HUES64 (cell line): ENCODE results near the gene ITLN2.
"Not testable (repeated sequence)": the region's sequence is repeated elsewhere in the genome, so short reads cannot be mapped to it uniquely, and the experiment has no call there.

Source experiments
- H3K27ac ChIP-seq: 2 replicates; pipeline ENCODE4 v1.7.0; 2013; ENCODE audit warnings: low read depth, low read length, inconsistent platforms
- H3K27me3 ChIP-seq: 2 replicates; pipeline ENCODE4 v1.6.1; 2013; ENCODE audit warnings: mild to moderate bottlenecking, low read length; ENCODE audit not compliant: insufficient read depth
- H3K36me3 ChIP-seq: 2 replicates; pipeline ENCODE4 v1.6.1; 2013; ENCODE audit warnings: mild to moderate bottlenecking, low read length; ENCODE audit not compliant: insufficient read depth
- H3K4me1 ChIP-seq: 2 replicates; pipeline ENCODE4 v1.6.1; 2013; ENCODE audit warnings: mild to moderate bottlenecking, low read length, moderate library complexity; ENCODE audit not compliant: insufficient read depth
- H3K4me3 ChIP-seq: 2 replicates; pipeline ENCODE4 v1.5.1; 2013; ENCODE audit warnings: mild to moderate bottlenecking, low read length, moderate library complexity
- H3K9ac ChIP-seq: 2 replicates; pipeline ENCODE4 v1.6.1; 2013; ENCODE audit warnings: mild to moderate bottlenecking, low read depth, low read length
- H3K9me3 ChIP-seq: 2 replicates; pipeline ENCODE4 v1.6.1; 2013; ENCODE audit warnings: low read depth, low read length; ENCODE audit not compliant: insufficient read depth
- WGBS: fragments of 150-250, 120-280 bp; methylation state at CpG from one replicate; pipeline ENCODE4 v1.1.7; 2013; ENCODE audit warnings: missing lambda C conversion rate; 5-methylcytosine and 5-hydroxymethylcytosine counted together

The ITLN2 gene

DNA sequence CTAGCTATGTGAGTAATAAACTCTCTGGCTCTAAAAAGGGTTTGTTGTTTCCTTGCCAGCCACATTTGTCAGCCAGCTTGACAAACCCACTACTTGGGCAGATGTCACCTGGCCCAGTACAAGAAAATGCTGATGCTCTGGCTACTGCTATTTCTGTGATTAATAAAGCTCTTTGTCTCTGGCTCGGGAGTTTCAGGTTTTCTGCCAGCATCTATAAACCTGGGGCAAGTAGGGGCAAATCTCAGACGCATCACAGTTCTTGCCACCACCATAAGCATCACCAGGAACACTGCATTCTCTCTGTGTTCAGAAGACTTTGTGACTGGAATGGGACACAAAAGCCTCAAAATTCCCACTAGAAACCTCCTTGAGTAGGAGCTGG, 2.5 kb downstream of the ITLN2 start:
- Histone ChIP-seq H3K27me3 (no peaks in the 10 kb centered on the region), H3K9me3 (no peaks in the 10 kb centered on the region), H3K4me1 (peaks cover 19% of the 10 kb centered on the region), H3K4me3 (no peak overlapping the region), H3K9ac (no peak overlapping the region), H3K36me3 (no peaks in the 10 kb centered on the region), H3K27ac (no peak overlapping the region)
- WGBS = 91% methylated on average over 2 of the region's 2 CpGs

- Histone ChIP-seq H3K9ac (no peak overlapping the region), H3K9me3 (no peaks in the 10 kb centered on the region), H3K4me1 (peaks cover 19% of the 10 kb centered on the region), H3K27me3 (no peaks in the 10 kb centered on the region), H3K27ac (no peak overlapping the region), H3K36me3 (no peaks in the 10 kb centered on the region), H3K4me3 (no peak overlapping the region)
- 64% methylated on average over 8 of the region's 8 CpGs for WGBS
Observed at GRCh38 chr1:160951443-160952128, 3.0 kb downstream of the ITLN2 start.

DNA sequence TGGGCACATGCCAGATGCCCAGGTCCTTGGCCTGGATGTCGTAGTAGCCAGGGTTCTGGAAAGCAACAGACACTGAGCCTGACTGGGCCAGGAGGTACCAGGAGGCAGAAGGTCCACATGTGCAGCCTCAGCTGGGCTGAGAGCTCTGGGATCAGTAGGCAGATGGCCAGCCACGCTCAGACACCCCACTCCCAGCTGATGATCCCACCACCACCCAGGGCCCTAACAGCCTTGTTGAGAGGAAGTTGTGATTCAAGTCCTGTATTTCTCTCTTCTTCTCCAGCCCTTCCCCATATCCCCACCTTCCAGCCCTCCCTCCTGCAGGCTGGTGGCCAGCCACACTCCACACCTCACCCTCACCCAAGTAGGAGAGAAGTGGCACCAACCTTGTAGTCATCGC, 4.0 kb downstream of the ITLN2 start:
- Histone ChIP-seq H3K27ac (no peak overlapping the region), H3K27me3 (no peaks in the 10 kb centered on the region), H3K36me3 (no peaks in the 10 kb centered on the region), H3K9ac (no peak overlapping the region), H3K9me3 (no peaks in the 10 kb centered on the region), H3K4me1 (peaks cover 19% of the 10 kb centered on the region), H3K4me3 (no peak overlapping the region)
- 95% methylated on average over 2 of the region's 3 CpGs for WGBS

- H3K27ac ChIP-seq = peak overlapping the region; percentile 32; the same call in 1 of the 2 replicates
Observed at GRCh38 chr1:160949881-160950280, 4.7 kb downstream of the ITLN2 start.

GRCh38 chr1:160949216-160949880, 5.3 kb downstream of the ITLN2 start:
- H3K36me3 ChIP-seq, H3K9ac ChIP-seq, H3K27me3 ChIP-seq, H3K9me3 ChIP-seq, H3K4me3 ChIP-seq: not testable (repeated sequence)
- WGBS = 83% methylated on average over 2 of the region's 7 CpGs
- peaks cover 16% of the 10 kb centered on the region for H3K4me1 ChIP-seq
- H3K27ac ChIP-seq = peak overlapping the region; percentile 32; the same call in 1 of the 2 replicates

More at GRCh38 chr1:160949881-160950280, 4.7 kb downstream of the ITLN2 start:
- H3K9me3 ChIP-seq = no peaks in the 10 kb centered on the region
- peaks cover 19% of the 10 kb centered on the region for H3K4me1 ChIP-seq
- H3K36me3 ChIP-seq = no peaks in the 10 kb centered on the region
- no peak overlapping the region for H3K9ac ChIP-seq
- no peak overlapping the region for H3K4me3 ChIP-seq
- WGBS = 83% methylated on average over 2 of the region's 2 CpGs
- no peaks in the 10 kb centered on the region for H3K27me3 ChIP-seq

GRCh38 chr1:160947174-160947759, 7.3 kb downstream of the ITLN2 start:
- not testable (repeated sequence) for H3K27me3 ChIP-seq, H3K27ac ChIP-seq, H3K36me3 ChIP-seq, H3K9ac ChIP-seq, H3K4me3 ChIP-seq, H3K9me3 ChIP-seq
- WGBS = 58% methylated on average over 6 of the region's 7 CpGs
- peaks cover 12% of the 10 kb centered on the region; the same call in 1 of the 2 replicates for H3K4me1 ChIP-seq

DNA sequence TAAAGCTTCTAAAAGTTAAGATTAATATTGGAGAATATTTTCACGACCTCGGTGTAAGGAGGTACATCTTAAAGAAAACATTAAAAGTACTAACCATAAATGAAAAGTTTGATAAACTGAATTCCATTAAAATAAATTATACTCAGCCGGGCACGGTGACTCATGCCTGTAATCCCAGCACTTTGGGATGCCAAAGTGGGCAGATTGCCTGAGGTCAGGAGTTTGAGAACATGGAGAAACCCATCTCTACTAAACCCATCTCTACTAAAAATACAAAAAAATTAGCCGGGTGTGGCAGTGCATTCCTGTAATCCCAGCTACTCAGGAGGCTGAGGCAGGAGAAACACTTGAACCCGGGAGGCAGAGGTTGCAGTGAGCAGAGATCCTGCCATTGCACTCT, 8.7 kb downstream of the ITLN2 start:
- H3K9ac ChIP-seq, H3K4me3 ChIP-seq, H3K27ac ChIP-seq, H3K27me3 ChIP-seq, H3K36me3 ChIP-seq, H3K9me3 ChIP-seq: not testable (repeated sequence)
- 97% methylated on average over 3 of the region's 6 CpGs for WGBS
- H3K4me1 ChIP-seq = peaks cover 12% of the 10 kb centered on the region; the same call in 1 of the 2 replicates

DNA sequence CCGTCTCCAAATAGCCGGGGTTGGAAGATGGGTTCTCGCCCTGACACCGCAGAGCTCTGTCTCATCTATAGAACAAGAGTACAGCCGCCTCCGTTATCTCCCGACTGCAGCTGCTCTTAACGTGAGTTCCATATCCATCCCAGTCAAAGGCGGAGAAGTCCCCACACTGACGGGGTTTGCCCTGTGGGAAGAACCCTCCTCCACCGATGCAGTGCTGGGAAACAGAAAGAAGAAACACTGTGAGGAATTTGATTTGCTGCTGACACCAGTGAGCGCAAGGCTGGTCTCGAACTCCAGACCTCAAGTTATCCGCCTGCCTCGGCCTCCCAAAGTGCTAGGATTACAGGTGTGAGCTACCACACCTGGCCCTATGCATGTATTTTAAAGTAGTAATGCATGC, 9.5 kb downstream of the ITLN2 start:
- Histone ChIP-seq H3K4me1 (peaks cover 12% of the 10 kb centered on the region; the same call in 1 of the 2 replicates), H3K27me3 (no peaks in the 10 kb centered on the region), H3K9ac (no peak overlapping the region), H3K27ac (no peak overlapping the region), H3K9me3 (0 out of 2 replicates have a peak, but pooled peaks cover 8% of the 10 kb centered on the region), H3K4me3 (no peak overlapping the region), H3K36me3 (no peaks in the 10 kb centered on the region)
- 87% methylated on average over 15 of the region's 15 CpGs for WGBS

DNA sequence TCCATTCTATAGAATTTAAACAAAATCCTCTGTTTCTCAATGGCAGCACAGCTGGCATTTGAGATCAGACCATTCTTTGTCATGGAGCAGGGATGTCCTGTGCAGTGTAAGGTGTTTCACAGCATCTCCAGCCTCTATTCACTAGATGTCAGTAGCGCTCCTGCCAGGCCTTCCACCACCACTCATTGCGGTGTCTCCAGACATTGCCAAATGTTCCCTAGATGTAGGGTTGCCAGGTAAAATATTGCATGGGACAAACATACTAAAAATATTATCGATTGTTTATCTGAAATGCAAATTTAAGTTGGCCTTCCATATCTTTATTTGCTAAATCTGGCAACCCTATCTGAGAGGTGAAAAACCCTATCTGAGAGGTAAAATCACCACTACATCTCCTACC, 11.7 kb downstream of the ITLN2 start:
- no peak overlapping the region for H3K9ac ChIP-seq
- 0 out of 2 replicates have a peak, but pooled peaks cover 8% of the 10 kb centered on the region for H3K9me3 ChIP-seq
- H3K4me1 ChIP-seq = peaks cover 3% of the 10 kb centered on the region; the same call in 1 of the 2 replicates
- no peak overlapping the region for H3K27ac ChIP-seq
- no peak overlapping the region for H3K4me3 ChIP-seq
- H3K27me3 ChIP-seq = no peaks in the 10 kb centered on the region
- 66% methylated on average over 3 of the region's 3 CpGs for WGBS
- no peaks in the 10 kb centered on the region for H3K36me3 ChIP-seq

DNA sequence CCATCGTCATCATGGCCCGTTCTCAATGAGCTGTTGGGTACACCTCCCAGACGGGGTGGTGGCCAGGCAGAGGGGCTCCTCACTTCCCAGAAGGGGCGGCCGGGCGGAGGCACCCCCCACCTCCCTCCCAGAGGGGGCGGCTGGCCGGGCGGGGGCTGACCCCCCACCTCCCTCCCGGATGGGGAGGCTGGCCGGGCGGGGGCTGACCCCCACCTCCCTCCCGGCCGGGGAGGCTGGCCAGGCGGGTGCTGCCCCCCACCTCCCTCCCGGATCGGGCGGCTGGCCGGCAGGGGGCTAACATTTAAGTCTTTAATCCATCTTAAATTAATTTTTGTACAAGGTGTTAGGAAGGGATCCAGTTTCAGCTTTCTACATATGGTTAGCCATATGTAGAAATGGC, 17.9 kb downstream of the ITLN2 start:
- H3K4me1 ChIP-seq, H3K9me3 ChIP-seq, H3K4me3 ChIP-seq, H3K9ac ChIP-seq, H3K36me3 ChIP-seq, H3K27ac ChIP-seq, H3K27me3 ChIP-seq: not testable (repeated sequence)
- 89% methylated on average over 14 of the region's 19 CpGs for WGBS

DNA sequence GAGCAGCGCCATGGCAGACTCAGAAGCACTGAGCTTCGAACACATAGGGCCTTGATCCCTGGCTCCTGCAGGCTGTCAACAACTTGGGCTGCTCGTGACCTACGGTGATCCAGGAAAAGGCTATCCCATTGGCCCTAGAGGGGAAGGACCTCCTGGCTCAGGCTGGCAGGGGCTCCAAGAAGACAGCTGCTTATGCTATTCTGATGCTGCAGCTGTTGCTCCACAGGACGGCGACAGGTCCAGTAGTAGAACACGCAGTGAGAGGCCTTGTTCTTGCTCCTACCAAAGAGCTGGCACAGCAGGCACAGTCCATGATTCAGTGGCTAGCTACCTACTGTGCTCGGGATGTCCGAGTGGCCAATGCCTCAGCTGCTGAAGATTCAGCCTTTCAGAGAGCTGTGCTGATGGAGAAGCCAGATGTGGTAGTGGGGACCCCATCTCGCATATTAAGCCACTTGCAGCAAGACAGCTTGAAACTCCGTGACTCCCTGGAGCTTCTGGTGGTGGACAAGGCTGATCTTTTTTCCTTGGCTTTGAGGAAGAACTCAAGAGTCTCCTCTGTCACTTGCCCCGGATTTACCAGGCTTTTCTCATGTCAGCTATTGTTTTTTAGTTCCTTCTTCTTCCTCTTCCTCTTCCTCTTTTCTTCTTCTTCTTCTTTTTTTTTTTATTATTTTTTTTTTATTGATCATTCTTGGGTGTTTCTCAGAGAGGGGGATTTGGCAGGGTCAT, 18.9 kb downstream of the ITLN2 start:
- Histone ChIP-seq H3K36me3 (no peaks in the 10 kb centered on the region), H3K4me3 (no peak overlapping the region), H3K9me3 (peaks cover 5% of the 10 kb centered on the region; the same call in 1 of the 2 replicates), H3K9ac (no peak overlapping the region), H3K4me1 (no peaks in the 10 kb centered on the region), H3K27me3 (no peaks in the 10 kb centered on the region), H3K27ac (no peak overlapping the region)
- 93% methylated on average over 12 of the region's 12 CpGs for WGBS
